ENCODE data around the gene KPNA3. TPM values are rescaled to one million over a fixed set of nuclear protein-coding genes. Genes with fewer than 3 reads are reported as not detected.

The KPNA3 gene
- total and polyA plus RNA-seq, 2 donors (not counting 3 experiments of a cell fraction or from before 2014, with no cell fraction given): 19.6 to 60.4 TPM

GRCh38 chr13:49828453-49828852 lies 36.0 kb upstream of the KPNA3 start:
- no peak for FAIRE-seq

GRCh38 chr13:49827891-49828290 lies 35.4 kb upstream of the KPNA3 start:
- CTCF ChIA-PET: no interaction called here
- intact Hi-C loops (cut with micrococcal nuclease): no loop called here
- no peak for FAIRE-seq

More at GRCh38 chr13:49828453-49828852, 36.0 kb upstream of the KPNA3 start:
- intact Hi-C loops (cut with micrococcal nuclease): no loop called here
- CTCF ChIA-PET: no interaction called here
- Histone ChIP-seq H3K4me3 (replicated peaks in 1 of 3; ENCODE audit: insufficient read depth in 1 of 3, low read depth in 1 of 3, low read length in 3 of 3) (no peak overlapping the region), H3K9ac (replicated peaks; ENCODE audit: extremely low read depth, insufficient read depth, low read length) (no peak overlapping the region), H3K27ac (ENCODE audit: insufficient read depth, low read depth, low read length) (no peak overlapping the region), H3K9me1 (replicated peaks; ENCODE audit: control insufficient read depth, extremely low read depth, insufficient read depth, low read length) (no peaks in the 10 kb centered on the region), H3K27me3 (ENCODE audit: control insufficient read depth in 2 of 2, insufficient read depth in 2 of 2, low read length in 2 of 2) (peaks cover 13 to 18% of the 10 kb centered on the region in 2 experiments), H2AFZ (ENCODE audit: low read depth, low read length) (no peak overlapping the region), H3K36me3 (ENCODE audit: control insufficient read depth in 2 of 2, extremely low read depth in 1 of 2, insufficient read depth in 2 of 2, low read length in 2 of 2) (no peaks in the 10 kb centered on the region), H3K4me1 (ENCODE audit: control insufficient read depth, extremely low read depth, insufficient read depth, low read length) (no peaks in the 10 kb centered on the region), H3K79me2 (ENCODE audit: control insufficient read depth, insufficient read depth, low read length) (no peaks in the 10 kb centered on the region), H3K4me2 (ENCODE audit: insufficient read depth, low read length) (no peak overlapping the region), H3K9me3 (replicated peaks; ENCODE audit: control insufficient read depth, insufficient read depth, low read length) (no peaks in the 10 kb centered on the region), H4K20me1 (replicated peaks; ENCODE audit: control insufficient read depth, extremely low read depth, insufficient read depth, low read length) (no peaks in the 10 kb centered on the region)
- BruUV-seq (replicated peaks): no TSS peak
- POLR2A ChIA-PET: no interaction called here
- dilution Hi-C loops (cut with MboI; ENCODE audit: extremely low pct_ligation_motif_present, low sequenced_read_pairs): no loop called here
- DNase-seq (ENCODE audit: low read depth, low spot score): no peak
- no peak for TF ChIP-seq CTCF (IDR thresholded peaks at IDR 0.05; ENCODE audit: extremely low read depth in 1 of 2, insufficient read depth in 1 of 2, low read depth in 1 of 2, low read length in 2 of 2)

More at GRCh38 chr13:49827891-49828290, 35.4 kb upstream of the KPNA3 start:
- Histone ChIP-seq H3K9me3 (replicated peaks; ENCODE audit: control insufficient read depth, insufficient read depth, low read length) (no peaks in the 10 kb centered on the region), H3K79me2 (ENCODE audit: control insufficient read depth, insufficient read depth, low read length) (no peaks in the 10 kb centered on the region), H3K9ac (replicated peaks; ENCODE audit: extremely low read depth, insufficient read depth, low read length) (no peak overlapping the region), H3K4me3 (replicated peaks in 1 of 3; ENCODE audit: insufficient read depth in 1 of 3, low read depth in 1 of 3, low read length in 3 of 3) (no peak overlapping the region), H3K9me1 (replicated peaks; ENCODE audit: control insufficient read depth, extremely low read depth, insufficient read depth, low read length) (no peaks in the 10 kb centered on the region), H3K27ac (ENCODE audit: insufficient read depth, low read depth, low read length) (no peak overlapping the region), H3K36me3 (ENCODE audit: control insufficient read depth in 2 of 2, extremely low read depth in 1 of 2, insufficient read depth in 2 of 2, low read length in 2 of 2) (no peaks in the 10 kb centered on the region), H3K4me2 (ENCODE audit: insufficient read depth, low read length) (no peak overlapping the region), H4K20me1 (replicated peaks; ENCODE audit: control insufficient read depth, extremely low read depth, insufficient read depth, low read length) (no peaks in the 10 kb centered on the region), H3K27me3 (ENCODE audit: control insufficient read depth in 2 of 2, insufficient read depth in 2 of 2, low read length in 2 of 2) (peaks cover 16 to 18% of the 10 kb centered on the region in 2 experiments), H2AFZ (ENCODE audit: low read depth, low read length) (no peak overlapping the region), H3K4me1 (ENCODE audit: control insufficient read depth, extremely low read depth, insufficient read depth, low read length) (no peaks in the 10 kb centered on the region)
- POLR2A ChIA-PET: no interaction called here
- dilution Hi-C loops (cut with MboI; ENCODE audit: extremely low pct_ligation_motif_present, low sequenced_read_pairs): no loop called here
- TF ChIP-seq MYC (IDR thresholded peaks at IDR 0.05; ENCODE audit: low read depth, low read length) (no peak), GATA2 (IDR thresholded peaks at IDR 0.05; ENCODE audit: insufficient read depth, insufficient read length, low read depth, low read length) (no peak)
- BruUV-seq (replicated peaks): no TSS peak
- DNase-seq (ENCODE audit: low read depth, low spot score): no peak
